Peyer's patch (tissue), 4 donors: ENCODE results near the gene MYBPC2.

ENCODE experiments used
- POLR2A ChIP-seq, 2 donors: fragments of 450-650 bp; IDR thresholded peaks; one replicate each; pipeline ENCODE4 v1.5.1; 2017; ENCODE audit warnings: antibody characterized with exemption in 2 of 2, mild to moderate bottlenecking in 2 of 2, moderate library complexity in 2 of 2
- TF ChIP-seq, protein P1 (sequence below), 6 experiments: fragments of 450-650 bp in 4 of 6; fragments of 200-600 bp in 2 of 6; sonication (generic) in 1 of 6; IDR thresholded peaks; one replicate each; pipeline ENCODE4 v1.5.1; 2017 to 2019; ENCODE audit warnings: antibody characterized with exemption in 6 of 6, mild to moderate bottlenecking in 3 of 6, moderate library complexity in 1 of 6

GRCh38 chr19:50514346-50515167, 81.9 kb downstream of the MYBPC2 start:
- TF ChIP-seq, protein P1, sequence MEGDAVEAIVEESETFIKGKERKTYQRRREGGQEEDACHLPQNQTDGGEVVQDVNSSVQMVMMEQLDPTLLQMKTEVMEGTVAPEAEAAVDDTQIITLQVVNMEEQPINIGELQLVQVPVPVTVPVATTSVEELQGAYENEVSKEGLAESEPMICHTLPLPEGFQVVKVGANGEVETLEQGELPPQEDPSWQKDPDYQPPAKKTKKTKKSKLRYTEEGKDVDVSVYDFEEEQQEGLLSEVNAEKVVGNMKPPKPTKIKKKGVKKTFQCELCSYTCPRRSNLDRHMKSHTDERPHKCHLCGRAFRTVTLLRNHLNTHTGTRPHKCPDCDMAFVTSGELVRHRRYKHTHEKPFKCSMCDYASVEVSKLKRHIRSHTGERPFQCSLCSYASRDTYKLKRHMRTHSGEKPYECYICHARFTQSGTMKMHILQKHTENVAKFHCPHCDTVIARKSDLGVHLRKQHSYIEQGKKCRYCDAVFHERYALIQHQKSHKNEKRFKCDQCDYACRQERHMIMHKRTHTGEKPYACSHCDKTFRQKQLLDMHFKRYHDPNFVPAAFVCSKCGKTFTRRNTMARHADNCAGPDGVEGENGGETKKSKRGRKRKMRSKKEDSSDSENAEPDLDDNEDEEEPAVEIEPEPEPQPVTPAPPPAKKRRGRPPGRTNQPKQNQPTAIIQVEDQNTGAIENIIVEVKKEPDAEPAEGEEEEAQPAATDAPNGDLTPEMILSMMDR (IDR thresholded peaks at IDR 0.05): no peak
- TF ChIP-seq POLR2A (IDR thresholded peaks at IDR 0.05): no peak
